H1 (cell line): ENCODE measurements around the gene MRPL34. TPM values are rescaled to one million over a fixed set of nuclear protein-coding genes. Genes with fewer than 3 reads are reported as not detected.
A peak's percentile ranks its signal among the peaks of the same experiment; 100 is the strongest.

ENCODE experiments used
- CTCF ChIA-PET: fragments of 300-600 bp; sonication (Branson Sonifier 250); formaldehyde crosslinking; loops from one replicate; lab custom pipeline; 2021; ENCODE audit not compliant: partially characterized antibody; lab: Charles Lee
- POLR2A ChIA-PET: fragments of 300-600 bp; sonication (Branson Sonifier 250); formaldehyde crosslinking; loops from one replicate; lab custom pipeline; 2021; ENCODE audit warnings: inconsistent platforms; ENCODE audit not compliant: partially characterized antibody; lab: Charles Lee
- DNase-seq, 2 experiments: peaks; one replicate each; pipeline versions ENCODE4 v3.0.0 to v3.0.0-alpha.2; 2010 to 2022; ENCODE audit warnings: low spot score in 2 of 2, low read depth in 1 of 2, mixed read lengths in 1 of 2
- FAIRE-seq: peaks from 2 replicates; lab custom pipeline; 2011; peaks lifted over from hg19 to GRCh38; lab: Jason Lieb, UNC
- H2AFZ ChIP-seq: 2 replicates; pipeline ENCODE4 v1.8.1; 2012; ENCODE audit warnings: low read length, inconsistent platforms
- H2AK5ac ChIP-seq: 2 replicates; pipeline ENCODE4 v1.6.1; 2013; ENCODE audit warnings: low read depth, low read length
- H2BK120ac ChIP-seq: replicated peaks from 2 replicates; pipeline ENCODE3; 2013; ENCODE audit warnings: low read depth, low read length, inconsistent platforms
- H2BK12ac ChIP-seq: 2 replicates; pipeline ENCODE4 v1.6.1; 2013; ENCODE audit warnings: low read depth, low read length
- H2BK15ac ChIP-seq: 2 replicates; pipeline ENCODE4 v1.6.1; 2013; ENCODE audit warnings: low read length
- H2BK20ac ChIP-seq: 2 replicates; pipeline ENCODE4 v1.6.1; 2013; ENCODE audit warnings: low read length
- H2BK5ac ChIP-seq: 2 replicates; pipeline ENCODE4 v1.6.1; 2013; ENCODE audit warnings: low read depth, low read length
- H3K14ac ChIP-seq: 2 replicates; pipeline ENCODE4 v1.6.1; 2013; ENCODE audit warnings: inconsistent platforms; ENCODE audit not compliant: insufficient read length
- H3K18ac ChIP-seq: 2 replicates; pipeline ENCODE4 v1.6.1; 2013; ENCODE audit warnings: low read length; ENCODE audit errors: extremely low read depth
- H3K23ac ChIP-seq: 2 replicates; pipeline ENCODE4 v1.6.1; 2013; ENCODE audit warnings: inconsistent platforms; ENCODE audit not compliant: insufficient read length
- H3K23me2 ChIP-seq: 2 replicates; pipeline ENCODE4 v1.6.1; 2013; ENCODE audit warnings: low read depth, low read length
- H3K27ac ChIP-seq: 2 replicates; pipeline ENCODE4 v1.6.1; 2011; ENCODE audit warnings: low read depth, low read length, inconsistent platforms
- H3K27me3 ChIP-seq, 4 experiments: replicated peaks in 1 of 4; 1 replicate in 1 of 4; 2 replicates in 3 of 4; pipeline versions ENCODE4 v1.6.1 to v1.8.1; 2011 to 2013; ENCODE audit warnings: low read length in 3 of 4, mild to moderate bottlenecking in 3 of 4, inconsistent platforms in 2 of 4, mixed read lengths in 2 of 4, moderate library complexity in 1 of 4; ENCODE audit not compliant: control insufficient read depth in 3 of 4, insufficient read depth in 3 of 4; ENCODE audit errors: extremely low read depth in 1 of 4
- H3K36me3 ChIP-seq, 4 experiments: 2 replicates each; pipeline versions ENCODE4 v1.6.1 to v1.8.1; 2011 to 2013; ENCODE audit warnings: mild to moderate bottlenecking in 4 of 4, low read length in 3 of 4, moderate library complexity in 2 of 4, control low read depth in 1 of 4, inconsistent platforms in 1 of 4; ENCODE audit not compliant: insufficient read depth in 4 of 4, control insufficient read depth in 2 of 4
- H3K4ac ChIP-seq: replicated peaks from 2 replicates; pipeline ENCODE3; 2013; ENCODE audit warnings: low read length, low read depth, mixed read lengths, inconsistent platforms; ENCODE audit not compliant: insufficient read length
- H3K4me1 ChIP-seq, 4 experiments: replicated peaks in 1 of 4; 1 replicate in 1 of 4; 2 replicates in 3 of 4; pipeline versions ENCODE4 v1.6.1 to v1.8.1; 2011 to 2013; ENCODE audit warnings: low read length in 3 of 4, inconsistent platforms in 2 of 4, mixed read lengths in 1 of 4; ENCODE audit not compliant: insufficient read depth in 4 of 4, control insufficient read depth in 3 of 4
- H3K4me2 ChIP-seq, 2 experiments: 2 replicates each; pipeline versions ENCODE4 v1.6.1 to v1.8.1; 2011 to 2013; ENCODE audit warnings: low read depth in 2 of 2, low read length in 2 of 2, control low read depth in 1 of 2, inconsistent platforms in 1 of 2, mild to moderate bottlenecking in 1 of 2; ENCODE audit not compliant: insufficient read depth in 1 of 2
- H3K4me3 ChIP-seq, 4 experiments: fragments of 200-600, 300-600 bp in 1 of 4; sonication (generic), shearing (Covaris generic), sonication (Bioruptor Twin) in 1 of 4; 2 replicates each; pipeline versions ENCODE4 v1.5.1 to v1.8.1; 2011 to 2016; ENCODE audit warnings: low read length in 4 of 4, low read depth in 3 of 4, control low read depth in 2 of 4, inconsistent platforms in 2 of 4, mild to moderate bottlenecking in 2 of 4, mixed read lengths in 1 of 4, moderate library complexity in 1 of 4; ENCODE audit not compliant: insufficient read depth in 2 of 4; ENCODE audit errors: extremely low read depth in 1 of 4
- H3K56ac ChIP-seq: replicated peaks from 2 replicates; pipeline ENCODE3; 2013; ENCODE audit warnings: low read depth, mild to moderate bottlenecking, mixed read lengths, low read length, inconsistent platforms; ENCODE audit not compliant: insufficient read length
- H3K79me1 ChIP-seq: 2 replicates; pipeline ENCODE4 v1.6.1; 2013; ENCODE audit warnings: low read depth, low read length, control low read depth
- H3K79me2 ChIP-seq, 2 experiments: 2 replicates each; pipeline versions ENCODE4 v1.6.1 to v1.8.1; 2012 to 2013; ENCODE audit warnings: low read length in 2 of 2, mild to moderate bottlenecking in 2 of 2, inconsistent platforms in 1 of 2; ENCODE audit not compliant: insufficient read depth in 2 of 2, control insufficient read depth in 1 of 2
- H3K9ac ChIP-seq, 4 experiments: replicated peaks in 1 of 4; 1 replicate in 1 of 4; 2 replicates in 3 of 4; pipeline versions ENCODE4 v1.6.1 to v1.8.1; 2011 to 2013; ENCODE audit warnings: low read depth in 3 of 4, low read length in 3 of 4, control low read depth in 2 of 4, mild to moderate bottlenecking in 2 of 4, moderate library complexity in 2 of 4, inconsistent platforms in 1 of 4; ENCODE audit errors: extremely low read depth in 1 of 4
- H3K9me3 ChIP-seq, 2 experiments: 2 replicates each; pipeline versions ENCODE4 v1.6.1 to v1.8.1; 2012 to 2013; ENCODE audit warnings: mild to moderate bottlenecking in 2 of 2, moderate library complexity in 2 of 2, control low read depth in 1 of 2, inconsistent platforms in 1 of 2, low read depth in 1 of 2, low read length in 1 of 2, mixed read lengths in 1 of 2; ENCODE audit not compliant: insufficient read depth in 2 of 2
- H4K20me1 ChIP-seq, 2 experiments: replicated peaks in 1 of 2; 2 replicates each; pipeline versions ENCODE3 to v1.8.1; 2011 to 2013; ENCODE audit warnings: inconsistent platforms in 2 of 2, low read length in 2 of 2, mild to moderate bottlenecking in 1 of 2; ENCODE audit not compliant: insufficient read depth in 2 of 2, control insufficient read depth in 1 of 2
- H4K5ac ChIP-seq: 2 replicates; pipeline ENCODE4 v1.6.1; 2013; ENCODE audit warnings: low read length, low read depth, mixed read lengths, inconsistent platforms; ENCODE audit not compliant: insufficient read length
- H4K8ac ChIP-seq: 2 replicates; pipeline ENCODE4 v1.8.0; 2013; ENCODE audit warnings: mild to moderate bottlenecking, moderate library complexity, low read length, inconsistent platforms; ENCODE audit not compliant: insufficient read depth; ENCODE audit errors: extremely low read depth
- H4K91ac ChIP-seq: replicated peaks from 2 replicates; pipeline ENCODE3; 2013; ENCODE audit warnings: low read length, mixed read lengths, inconsistent platforms; ENCODE audit not compliant: insufficient read length
- RNF2 ChIP-seq: fragments of 200-900, 300-1000 bp; sonication (generic); IDR thresholded peaks from 2 replicates; pipeline ENCODE4 v1.7.1; 2016; ENCODE audit warnings: borderline replicate concordance, low read depth, mild to moderate bottlenecking, antibody characterized with exemption, low read length; ENCODE audit not compliant: poor library complexity, severe bottlenecking; ENCODE audit errors: missing control alignments
- WGBS, 2 experiments: shearing (Covaris generic) in 1 of 2; methylation state at CpG; one replicate each; pipeline versions ENCODE4 v1.1.6 to v1.1.7; 2013 to 2015; ENCODE audit warnings: low lambda C conversion rate in 2 of 2, mixed read lengths in 2 of 2, inconsistent platforms in 1 of 2, low coverage in 1 of 2, missing lambda C conversion rate in 1 of 2; ENCODE audit not compliant: insufficient replicate concordance in 2 of 2, insufficient coverage in 1 of 2, insufficient read length in 1 of 2; ENCODE audit errors: extremely low coverage in 1 of 2, missing lambda C conversion rate in 1 of 2; 5-methylcytosine and 5-hydroxymethylcytosine counted together
- polyA plus RNA-seq, 7 experiments: library from polyadenylated mRNA; depleted of rRNA in 3 of 7; stranded (reverse) in 5 of 7; unstranded in 2 of 7; fragments of >200 nt in 5 of 7; fragments of 200-250 nt in 2 of 7; gene quantifications; 1 replicate in 5 of 7; 2 replicates in 1 of 7; 4 replicates in 1 of 7; pipeline versions ENCODE4 v1.2.1 to v1.2.3, GENCODE V29; 2011 to 2013; ENCODE audit warnings: missing spikeins in 2 of 7, mixed read lengths in 2 of 7
- total RNA-seq: library from RNA; stranded (reverse); fragmentation: NEBNext Ultra II Directional; extraction: Animal tissue kit (Norgen Biotek cat#: 25700); gene quantifications from 2 replicates; pipeline ENCODE4 v1.2.1, GENCODE V29; 2021

Gene MRPL34
- total and polyA plus RNA-seq, 2 of the 8 experiments (the other 6 are each of a cell fraction or from before 2014, with no cell fraction given) = 91.9 to 99.6 TPM

DNA sequence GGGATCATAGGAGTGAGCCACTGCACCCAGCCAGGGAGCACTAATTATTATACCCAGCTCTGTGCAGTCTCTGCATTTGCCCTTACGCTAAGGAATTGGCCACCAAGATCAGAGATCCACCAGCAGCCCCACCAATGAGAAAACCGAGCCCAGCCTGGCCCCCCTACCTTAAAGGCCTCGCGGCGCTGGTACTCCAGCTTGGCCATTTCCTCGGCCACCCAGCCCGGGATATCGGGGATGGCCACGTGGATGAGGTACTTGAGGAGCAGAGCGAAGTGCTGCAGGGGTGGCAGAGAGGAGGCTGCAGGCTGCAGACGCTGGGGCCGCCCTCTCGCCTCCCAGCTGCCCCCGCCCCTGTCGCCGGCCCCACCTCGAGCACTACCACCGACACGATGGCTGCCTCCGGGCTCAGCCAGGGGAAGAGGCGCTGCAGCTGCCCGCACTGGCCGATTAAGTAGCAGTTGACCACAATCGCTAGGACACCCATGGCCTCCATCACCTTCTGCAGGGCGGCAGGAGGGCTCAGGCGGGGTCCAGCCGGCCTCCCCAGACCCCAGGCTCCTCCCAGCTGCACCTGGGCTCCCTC is 21.5 kb downstream of the MRPL34 start:
- peak overlapping the region; percentile 0; the same call in 1 of the 2 replicates for H2BK12ac ChIP-seq
- H2BK15ac ChIP-seq = no peak overlapping the region
- H3K4ac ChIP-seq = peak overlapping the region; percentile 69
- peak overlapping the region; percentile 1; the same call in 1 of the 2 replicates for H3K18ac ChIP-seq
- H3K9ac ChIP-seq = peak overlapping the region in 1 of 4 experiments; percentile 3; a peak in 1 of 7 replicates
- H2BK20ac ChIP-seq = no peak overlapping the region
- peaks cover 0 to 13% (median 6%) of the 10 kb centered on the region in 4 experiments; a peak in 4 of 8 replicates for H3K36me3 ChIP-seq
- no peak overlapping the region for H3K56ac ChIP-seq
- H3K27ac ChIP-seq = peak overlapping the region; percentile 66
- H2AFZ ChIP-seq = no peak overlapping the region
- H3K23ac ChIP-seq = no peak overlapping the region
- peak overlapping the region; percentile 74 for H4K5ac ChIP-seq
- no peak overlapping the region for H2BK120ac ChIP-seq
- H3K4me2 ChIP-seq = peak overlapping the region; percentile 72 to 83
- WGBS, 2 experiments = 72% methylated on average over 27 of the region's 27 CpGs; no CpG with 5 or more reads in 1 of the 2 experiments
- H2BK5ac ChIP-seq = peak overlapping the region; percentile 55; the same call in 1 of the 2 replicates
- no peak for FAIRE-seq
- DNase-seq = no peak
- POLR2A ChIA-PET = interaction anchor here (0.6 to 17.1 kb wide), 13 partner anchors 11 to 133 kb away, joined by 3 to 329 read pairs (median 4); partner anchors contain the start of genes ABHD8, ANO8, DDA1 and GTPBP3
- no peak overlapping the region for H3K14ac ChIP-seq
- peak overlapping the region; percentile 91 for H4K8ac ChIP-seq
- H3K27me3 ChIP-seq = no peaks in the 10 kb centered on the region; a peak in 1 of 7 replicates
- H3K79me2 ChIP-seq = no peaks in the 10 kb centered on the region
- peaks cover 0 to 22% (median 15%) of the 10 kb centered on the region in 4 experiments; a peak in 6 of 7 replicates for H3K4me1 ChIP-seq
- peaks cover 6% of the 10 kb centered on the region; the same call in 1 of the 2 replicates for H3K23me2 ChIP-seq
- peak overlapping the region; percentile 54 for H4K91ac ChIP-seq
- no peak overlapping the region for H2AK5ac ChIP-seq
- H4K20me1 ChIP-seq = peaks cover 3 to 10% of the 10 kb centered on the region in 2 experiments
- CTCF ChIA-PET = interaction anchor here (0.9 to 3.3 kb wide), 18 partner anchors 8 to 121 kb away, joined by 3 to 13 read pairs (median 5); partner anchors contain the start of genes ANO8, CCDC194, DDA1 and MRPL34
- peak overlapping the region; percentile 35 to 95 (median 60); a peak in 7 of 8 replicates for H3K4me3 ChIP-seq
- H3K79me1 ChIP-seq = 0 out of 2 replicates have a peak, but pooled peaks cover 2% of the 10 kb centered on the region
- no peaks in the 10 kb centered on the region for H3K9me3 ChIP-seq
- TF ChIP-seq RNF2 = no peak
